Hepatocyte (in vitro differentiated cells): ENCODE measurements around the gene CNR2. TPM values are rescaled to one million over a fixed set of nuclear protein-coding genes. Genes with fewer than 3 reads are reported as not detected.

ENCODE experiments used
- DNase-seq: peaks from one replicate; pipeline ENCODE4 v3.0.0-alpha.2; 2016; ENCODE audit warnings: low spot score
- H2AFZ ChIP-seq: fragments of 200-600 bp; sonication (generic); 2 replicates; pipeline ENCODE4 v1.6.0; 2016; ENCODE audit warnings: antibody characterized with exemption, mild to moderate bottlenecking
- H3K27ac ChIP-seq: fragments of 200-600 bp; sonication (generic); 2 replicates; pipeline ENCODE4 v1.5.1; 2016; ENCODE audit warnings: mild to moderate bottlenecking
- H3K27me3 ChIP-seq: fragments of 200-600 bp; sonication (generic); 2 replicates; pipeline ENCODE4 v1.6.1; 2016
- H3K36me3 ChIP-seq: fragments of 200-600 bp; sonication (generic); replicated peaks from 2 replicates; pipeline ENCODE4 v1.5.1; 2016; ENCODE audit warnings: low read depth; ENCODE audit not compliant: insufficient read depth
- H3K4me1 ChIP-seq: fragments of 200-600 bp; sonication (generic); 2 replicates; pipeline ENCODE4 v1.5.1; 2016; ENCODE audit warnings: mild to moderate bottlenecking, moderate library complexity; ENCODE audit not compliant: insufficient read depth
- H3K4me2 ChIP-seq: fragments of 200-600 bp; sonication (generic); 2 replicates; pipeline ENCODE4 v1.6.0; 2016
- H3K4me3 ChIP-seq: fragments of 200-600 bp; sonication (generic); 2 replicates; pipeline ENCODE4 v1.5.1; 2016; ENCODE audit warnings: mild to moderate bottlenecking
- H3K79me2 ChIP-seq: fragments of 200-600 bp; sonication (generic); 2 replicates; pipeline ENCODE4 v1.6.0; 2017; ENCODE audit warnings: mild to moderate bottlenecking
- H3K9me2 ChIP-seq: fragments of 200-600 bp; sonication (generic); replicated peaks from 2 replicates; pipeline ENCODE4 v1.6.0; 2017; ENCODE audit warnings: mild to moderate bottlenecking; ENCODE audit not compliant: insufficient read depth
- H3K9me3 ChIP-seq: fragments of 200-600 bp; sonication (generic); 2 replicates; pipeline ENCODE4 v1.5.1; 2016; ENCODE audit warnings: low read depth, mild to moderate bottlenecking
- H4K20me1 ChIP-seq: fragments of 200-600 bp; sonication (generic); 2 replicates; pipeline ENCODE4 v1.6.0; 2016; ENCODE audit warnings: mild to moderate bottlenecking; ENCODE audit not compliant: insufficient read depth, poor library complexity, severe bottlenecking
- EZH2 ChIP-seq: fragments of 200-600 bp; sonication (generic); IDR thresholded peaks from 2 replicates; pipeline ENCODE4 v1.6.1; 2016; ENCODE audit warnings: antibody characterized with exemption, mild to moderate bottlenecking, borderline replicate concordance
- EZH2phosphoT487 ChIP-seq: fragments of 200-600 bp; sonication (generic); IDR thresholded peaks from one replicate; pipeline ENCODE4 v1.6.1; 2018; ENCODE audit warnings: antibody characterized with exemption, mild to moderate bottlenecking, low read depth, moderate library complexity; ENCODE audit not compliant: unreplicated experiment, severe bottlenecking
- WGBS: methylation state at CpG from one replicate; pipeline ENCODE4 v1.1.6; 2016; ENCODE audit warnings: low lambda C conversion rate; ENCODE audit errors: missing lambda C conversion rate; 5-methylcytosine and 5-hydroxymethylcytosine counted together
- polyA plus RNA-seq: library from polyadenylated mRNA; unstranded; fragments of >200 nt; fragmentation: Nextera tagmentation; extraction: Ambion mirVana; gene quantifications from 2 replicates; pipeline ENCODE4 v1.2.1, GENCODE V29; 2016
- total RNA-seq: library from RNA; depleted of rRNA; stranded (reverse); fragments of >200 nt; gene quantifications from 2 replicates; pipeline ENCODE4 v1.2.3, GENCODE V29; 2014
- TF ChIP-seq, protein P1 (sequence below): fragments of 200-600 bp; sonication (generic); IDR thresholded peaks from 2 replicates; pipeline ENCODE4 v1.5.1; 2016; ENCODE audit warnings: antibody characterized with exemption, mild to moderate bottlenecking; ENCODE audit not compliant: poor library complexity

Gene CNR2
- total and polyA plus RNA-seq, 2 experiments from 2014 or later = not detected

DNA sequence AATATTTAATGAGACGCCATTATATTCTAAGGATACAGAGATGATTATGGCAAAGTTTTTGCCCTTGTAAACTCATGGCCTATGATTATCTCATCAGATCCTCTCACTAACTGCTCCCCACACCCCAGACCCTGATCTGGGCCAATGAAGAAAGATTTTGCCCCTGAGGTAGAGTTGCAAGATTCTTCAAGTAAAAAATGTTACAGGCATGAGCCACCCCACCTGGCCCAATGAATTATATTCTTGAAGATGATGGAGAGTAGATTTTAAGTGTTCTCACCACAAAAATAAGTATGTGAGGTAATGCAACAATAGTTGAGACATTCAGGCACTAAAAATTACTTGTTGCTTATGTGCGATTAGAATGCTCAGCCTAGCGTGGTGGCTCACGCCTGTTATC is 1.8 kb upstream of the CNR2 start:
- H3K9me3 ChIP-seq = no peaks in the 10 kb centered on the region
- H3K79me2 ChIP-seq = no peaks in the 10 kb centered on the region
- no peaks in the 10 kb centered on the region for H3K9me2 ChIP-seq
- no peak overlapping the region for H3K27ac ChIP-seq
- H3K4me1 ChIP-seq = no peaks in the 10 kb centered on the region
- H3K27me3 ChIP-seq = no peaks in the 10 kb centered on the region
- H3K4me2 ChIP-seq = no peak overlapping the region
- TF ChIP-seq EZH2phosphoT487 (no peak), EZH2 (no peak)
- TF ChIP-seq, protein P1, sequence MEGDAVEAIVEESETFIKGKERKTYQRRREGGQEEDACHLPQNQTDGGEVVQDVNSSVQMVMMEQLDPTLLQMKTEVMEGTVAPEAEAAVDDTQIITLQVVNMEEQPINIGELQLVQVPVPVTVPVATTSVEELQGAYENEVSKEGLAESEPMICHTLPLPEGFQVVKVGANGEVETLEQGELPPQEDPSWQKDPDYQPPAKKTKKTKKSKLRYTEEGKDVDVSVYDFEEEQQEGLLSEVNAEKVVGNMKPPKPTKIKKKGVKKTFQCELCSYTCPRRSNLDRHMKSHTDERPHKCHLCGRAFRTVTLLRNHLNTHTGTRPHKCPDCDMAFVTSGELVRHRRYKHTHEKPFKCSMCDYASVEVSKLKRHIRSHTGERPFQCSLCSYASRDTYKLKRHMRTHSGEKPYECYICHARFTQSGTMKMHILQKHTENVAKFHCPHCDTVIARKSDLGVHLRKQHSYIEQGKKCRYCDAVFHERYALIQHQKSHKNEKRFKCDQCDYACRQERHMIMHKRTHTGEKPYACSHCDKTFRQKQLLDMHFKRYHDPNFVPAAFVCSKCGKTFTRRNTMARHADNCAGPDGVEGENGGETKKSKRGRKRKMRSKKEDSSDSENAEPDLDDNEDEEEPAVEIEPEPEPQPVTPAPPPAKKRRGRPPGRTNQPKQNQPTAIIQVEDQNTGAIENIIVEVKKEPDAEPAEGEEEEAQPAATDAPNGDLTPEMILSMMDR = no peak
- H2AFZ ChIP-seq = no peak overlapping the region
- H3K4me3 ChIP-seq = no peak overlapping the region
- 99% methylated on average over 4 of the region's 4 CpGs for WGBS
- DNase-seq = no peak
- no peaks in the 10 kb centered on the region for H4K20me1 ChIP-seq
- H3K36me3 ChIP-seq = no peaks in the 10 kb centered on the region

DNA sequence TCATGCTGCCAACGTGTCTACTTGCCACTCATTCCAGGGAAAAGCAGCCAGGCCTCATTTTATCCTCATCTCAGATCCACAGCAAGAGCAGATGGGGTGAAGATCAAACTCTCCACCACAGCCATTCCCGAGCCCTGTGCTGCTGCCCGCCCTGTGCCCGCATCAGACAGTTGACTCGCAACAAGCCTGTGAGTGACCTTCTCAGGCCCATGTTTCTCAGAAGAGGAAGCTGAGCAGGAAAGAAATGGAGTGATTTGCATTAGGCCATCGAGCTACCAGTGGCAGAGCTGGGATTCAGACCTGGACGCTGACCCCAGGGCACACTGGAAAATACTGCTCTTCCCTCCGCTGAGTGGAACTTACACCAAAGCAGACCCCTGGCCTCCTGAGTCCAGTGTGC is 1.2 kb downstream of the CNR2 start:
- H3K9me3 ChIP-seq = no peaks in the 10 kb centered on the region
- H3K79me2 ChIP-seq = no peaks in the 10 kb centered on the region
- H3K27ac ChIP-seq = no peak overlapping the region
- H3K9me2 ChIP-seq = no peaks in the 10 kb centered on the region
- H3K4me3 ChIP-seq = no peak overlapping the region
- H3K4me2 ChIP-seq = no peak overlapping the region
- no peak overlapping the region for H2AFZ ChIP-seq
- no peaks in the 10 kb centered on the region for H4K20me1 ChIP-seq
- no peaks in the 10 kb centered on the region for H3K36me3 ChIP-seq
- DNase-seq = no peak
- 89% methylated on average over 8 of the region's 8 CpGs for WGBS
- H3K4me1 ChIP-seq = no peaks in the 10 kb centered on the region
- no peaks in the 10 kb centered on the region for H3K27me3 ChIP-seq
- TF ChIP-seq, protein P1 = no peak
- no peak for TF ChIP-seq EZH2

GRCh38 chr1:23910553-23911246 is 2.5 kb downstream of the CNR2 start:
- no peak overlapping the region for H3K27ac ChIP-seq
- H3K9me3 ChIP-seq = no peaks in the 10 kb centered on the region
- H3K79me2 ChIP-seq = no peaks in the 10 kb centered on the region
- TF ChIP-seq EZH2phosphoT487 = no peak
- TF ChIP-seq EZH2 = no peak
- TF ChIP-seq, protein P1 = no peak
- H2AFZ ChIP-seq = no peak overlapping the region
- H3K4me3 ChIP-seq = no peak overlapping the region
- no peaks in the 10 kb centered on the region for H3K36me3 ChIP-seq
- no peaks in the 10 kb centered on the region for H3K9me2 ChIP-seq
- H3K4me2 ChIP-seq = no peak overlapping the region
- H4K20me1 ChIP-seq = no peaks in the 10 kb centered on the region
- WGBS = 84% methylated on average over 11 of the region's 11 CpGs
- H3K27me3 ChIP-seq = no peaks in the 10 kb centered on the region
- H3K4me1 ChIP-seq = no peaks in the 10 kb centered on the region
- no peak for DNase-seq

DNA sequence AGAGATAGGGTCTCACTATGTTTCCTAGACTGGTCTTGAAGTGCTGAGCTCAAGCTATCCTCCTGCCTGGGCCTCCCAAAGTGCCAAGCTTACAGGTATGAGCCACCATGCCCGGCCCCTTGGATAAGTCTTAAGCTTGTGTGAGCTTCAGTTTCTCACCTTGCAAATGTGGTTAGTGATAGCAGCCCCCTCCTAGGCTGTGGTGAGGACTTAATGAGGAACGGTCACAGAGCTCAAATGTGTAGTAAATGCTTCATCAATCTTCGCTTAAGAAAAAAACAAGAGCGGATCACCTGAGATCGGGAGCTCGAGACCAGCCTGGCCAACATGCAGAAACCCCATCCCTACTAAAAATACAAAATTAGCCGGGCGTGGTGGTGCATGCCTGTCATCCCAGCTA is 3.0 kb downstream of the CNR2 start:
- no peaks in the 10 kb centered on the region for H3K9me2 ChIP-seq
- no peaks in the 10 kb centered on the region for H3K27me3 ChIP-seq
- DNase-seq = no peak
- WGBS = 96% methylated on average over 8 of the region's 8 CpGs
- no peak overlapping the region for H3K27ac ChIP-seq
- H4K20me1 ChIP-seq = no peaks in the 10 kb centered on the region
- no peak overlapping the region for H3K4me2 ChIP-seq
- TF ChIP-seq EZH2phosphoT487 (no peak), EZH2 (no peak)
- TF ChIP-seq, protein P1 = no peak
- no peaks in the 10 kb centered on the region for H3K4me1 ChIP-seq
- no peaks in the 10 kb centered on the region for H3K79me2 ChIP-seq
- no peak overlapping the region for H3K4me3 ChIP-seq
- no peaks in the 10 kb centered on the region for H3K36me3 ChIP-seq
- H3K9me3 ChIP-seq = no peaks in the 10 kb centered on the region
- no peak overlapping the region for H2AFZ ChIP-seq
